ENCODE measurements around the gene RRP8. TPM values are rescaled to one million over a fixed set of nuclear protein-coding genes. Genes with fewer than 3 reads are reported as not detected.

Gene RRP8
- total and polyA plus RNA-seq, 10 donors, result 17.0 to 28.4 (median 23.6) TPM

- intact Hi-C loops (cut with DNase I; ENCODE audit: low total_unique reads), result no loop called here
- DNase-seq, result peak; percentile 51
- TF ChIP-seq POLR2AphosphoS5 (IDR thresholded peaks at IDR 0.05) (peak in 1 of 3 donors; percentile 20), CTCF (IDR thresholded peaks at IDR 0.05 in 8 of 11, conservative IDR thresholded peaks at IDR 0.05 in 3 of 11) (no peak), POLR2A (IDR thresholded peaks at IDR 0.05) (no peak)
- H3K9me3 ChIP-seq, result no peaks in the 10 kb centered on the region
- WGBS, 5 donors, result 92 to 97% (median 95%) methylated on average over 10 to 11 of the region's 11 CpGs
- no peaks in the 10 kb centered on the region for H3K4me1 ChIP-seq
- peaks cover 0 to 19% (median 2%) of the 10 kb centered on the region in 6 donors for H3K36me3 ChIP-seq
- H3K4me3 ChIP-seq, result no peak overlapping the region
- no peak overlapping the region for H3K27ac ChIP-seq
- H3K27me3 ChIP-seq (replicated peaks in 1 of 7), result no peaks in the 10 kb centered on the region
Observed at GRCh38 chr11:6557063-6557462, 46.4 kb downstream of the RRP8 start.

DNA sequence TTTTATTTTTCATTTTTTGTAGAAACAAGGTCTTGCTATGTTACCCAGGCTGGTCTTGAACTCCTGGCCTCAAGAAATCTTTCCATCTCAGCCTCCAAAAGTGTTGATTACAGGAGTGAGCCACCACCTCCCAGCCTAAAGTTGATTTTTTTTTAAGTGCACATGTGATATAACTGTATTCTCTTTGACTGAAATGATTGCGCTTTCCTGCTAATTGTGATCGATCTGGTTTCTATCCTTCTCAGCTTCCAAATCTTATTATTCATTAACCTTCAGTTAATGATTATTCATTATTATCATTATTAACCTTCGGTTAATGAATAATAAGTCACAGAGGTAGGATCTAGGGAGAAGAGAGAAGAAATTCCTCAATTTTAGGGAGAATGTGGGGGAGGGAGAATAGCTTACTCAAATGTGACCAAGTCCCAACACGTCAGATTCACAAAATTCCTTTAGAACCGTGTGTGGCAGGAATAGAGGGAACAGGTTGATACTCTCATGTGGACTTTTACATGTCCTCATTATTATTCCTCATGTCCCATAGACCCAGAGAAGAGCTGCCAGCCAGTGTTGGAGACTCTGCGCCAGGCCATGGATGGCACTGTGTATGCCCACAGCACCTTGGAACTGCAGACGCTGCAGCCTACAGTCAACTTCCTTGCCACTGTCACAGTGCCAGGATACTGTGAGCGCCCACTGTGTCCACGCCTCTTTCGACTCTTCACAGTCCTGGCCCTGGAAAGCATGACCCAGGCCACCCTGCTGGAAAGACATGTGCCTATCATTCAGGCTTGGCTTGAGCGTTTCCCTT is 47.1 kb downstream of the RRP8 start:
- WGBS, 5 donors, result 87 to 96% (median 93%) methylated on average over 11 of the region's 11 CpGs
- Histone ChIP-seq H3K27ac (no peak overlapping the region), H3K4me3 (no peak overlapping the region), H3K36me3 (peaks cover 0 to 19% (median 2%) of the 10 kb centered on the region in 6 donors), H3K4me1 (no peaks in the 10 kb centered on the region), H3K9me3 (no peaks in the 10 kb centered on the region), H3K27me3 (replicated peaks in 1 of 7) (no peaks in the 10 kb centered on the region)
- peak; percentile 35 for DNase-seq
- no peak for TF ChIP-seq POLR2A (IDR thresholded peaks at IDR 0.05)
- no peak for TF ChIP-seq CTCF (IDR thresholded peaks at IDR 0.05 in 8 of 11, conservative IDR thresholded peaks at IDR 0.05 in 3 of 11)
- no peak for TF ChIP-seq POLR2AphosphoS5 (IDR thresholded peaks at IDR 0.05)
- intact Hi-C loops (cut with DNase I; ENCODE audit: low total_unique reads), result no loop called here

GRCh38 chr11:6554828-6555706 is 48.3 kb downstream of the RRP8 start:
- Histone ChIP-seq H3K4me3 (no peak overlapping the region), H3K9me3 (no peaks in the 10 kb centered on the region), H3K27ac (no peak overlapping the region), H3K4me1 (no peaks in the 10 kb centered on the region), H3K27me3 (replicated peaks in 1 of 7) (no peaks in the 10 kb centered on the region), H3K36me3 (peaks cover 0 to 19% (median 2%) of the 10 kb centered on the region in 6 donors)
- intact Hi-C loops (cut with DNase I; ENCODE audit: low total_unique reads), result no loop called here
- 82 to 90% (median 86%) methylated on average over 5 of the region's 5 CpGs for WGBS, 5 donors
- DNase-seq, result no peak
- TF ChIP-seq POLR2AphosphoS5 (IDR thresholded peaks at IDR 0.05) (no peak), CTCF (IDR thresholded peaks at IDR 0.05 in 8 of 11, conservative IDR thresholded peaks at IDR 0.05 in 3 of 11) (no peak), POLR2A (IDR thresholded peaks at IDR 0.05) (no peak)

DNA sequence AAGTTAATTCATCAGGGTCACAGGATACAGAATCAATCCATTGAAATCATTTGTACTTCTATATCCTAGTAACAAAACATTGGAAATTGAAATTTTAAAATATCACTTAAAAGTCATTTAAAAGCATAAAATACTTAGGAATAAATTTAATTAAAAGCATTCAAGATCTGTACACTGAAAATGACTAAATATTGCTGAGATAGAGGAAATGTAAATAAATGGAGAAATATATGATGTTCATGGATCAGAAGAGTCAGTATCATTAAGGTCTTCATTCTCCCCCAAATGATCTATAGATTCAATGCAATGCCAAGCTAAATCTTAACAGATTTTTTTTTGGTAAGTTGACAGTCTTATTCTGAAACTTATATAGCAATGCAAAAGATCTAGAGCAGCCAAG is 49.8 kb downstream of the RRP8 start:
- no peak overlapping the region for H3K27ac ChIP-seq
- H3K4me1 ChIP-seq, result no peaks in the 10 kb centered on the region
- no peaks in the 10 kb centered on the region for H3K27me3 ChIP-seq (replicated peaks in 1 of 7)
- H3K4me3 ChIP-seq, result no peak overlapping the region
- TF ChIP-seq POLR2AphosphoS5 (IDR thresholded peaks at IDR 0.05), result no peak
- TF ChIP-seq POLR2A (IDR thresholded peaks at IDR 0.05), result no peak
- no peak for TF ChIP-seq CTCF (IDR thresholded peaks at IDR 0.05 in 8 of 11, conservative IDR thresholded peaks at IDR 0.05 in 3 of 11)
- intact Hi-C loops (cut with DNase I; ENCODE audit: low total_unique reads), result no loop called here
- peaks cover 0 to 21% (median 3%) of the 10 kb centered on the region in 6 donors for H3K36me3 ChIP-seq
- no peak for DNase-seq
- H3K9me3 ChIP-seq, result no peaks in the 10 kb centered on the region
